GM12878 (cell line): ENCODE results near the gene FANCD2. TPM values are rescaled to one million over a fixed set of nuclear protein-coding genes. Genes with fewer than 3 reads are reported as not detected.
"Not testable (repeated sequence)": the region's sequence is repeated elsewhere in the genome, so short reads cannot be mapped to it uniquely, and the experiment has no call there.

Experiments used
- ATAC-seq: fragments of 200-7000 bp; cut with Tn5 transposase; 3 replicates; pipeline ENCODE4 v1.9.1; 2020; ENCODE audit warnings: mild to moderate bottlenecking, moderate library complexity
- BruUV-seq: library from RNA; stranded (reverse); fragments of 400-500 nt; replicated peaks from 2 replicates; lab custom pipeline; 2021; lab: Mats Ljungman, UMichigan
- CTCF ChIA-PET: fragments of 300-600 bp; sonication (Branson Sonifier 250); formaldehyde crosslinking; extraction: SDS; loops from one replicate; lab custom pipeline; 2021; ENCODE audit warnings: inconsistent platforms; lab: Yijun Ruan, JAX
- POLR2A ChIA-PET: fragments of 350-600 bp; formaldehyde crosslinking; extraction: SDS; loops from one replicate; lab custom pipeline; 2021; ENCODE audit warnings: inconsistent platforms; lab: Charles Lee
- RAD21 ChIA-PET: fragments of 300-600 bp; sonication (Branson Sonifier 250); formaldehyde crosslinking; loops from one replicate; lab custom pipeline; 2023; ENCODE audit warnings: antibody characterized with exemption; ENCODE audit not compliant: unreplicated experiment; lab: Charles Lee
- SMC1A ChIA-PET: fragments of 300-600 bp; sonication (Branson Sonifier 250); formaldehyde crosslinking; loops from one replicate; lab custom pipeline; 2023; ENCODE audit not compliant: unreplicated experiment, uncharacterized antibody; lab: Charles Lee
- DNase-seq: peaks from one replicate; pipeline ENCODE4 v3.0.0-alpha.2; 2011; ENCODE audit warnings: low read depth, low spot score
- FAIRE-seq: peaks from 3 replicates; lab custom pipeline; 2011; peaks lifted over from hg19 to GRCh38; lab: Jason Lieb, UNC
- H2AFZ ChIP-seq: 2 replicates; pipeline ENCODE4 v1.6.0; 2011; ENCODE audit warnings: low read depth, low read length, control low read depth; ENCODE audit not compliant: control insufficient read depth
- H3K27ac ChIP-seq: 2 replicates; pipeline ENCODE4 v1.5.1; 2011; ENCODE audit warnings: control low read depth; ENCODE audit not compliant: control insufficient read depth, insufficient read depth
- H3K27me3 ChIP-seq, 2 experiments: replicated peaks in 1 of 2; 2 replicates each; pipeline versions ENCODE4 v1.6.0 to v1.6.1; 2011; ENCODE audit warnings: low read length in 1 of 2; ENCODE audit not compliant: control insufficient read depth in 2 of 2, insufficient read depth in 2 of 2
- H3K36me3 ChIP-seq, 2 experiments: 2 replicates each; pipeline ENCODE4 v1.5.1; 2011; ENCODE audit warnings: low read length in 1 of 2; ENCODE audit not compliant: control insufficient read depth in 2 of 2, insufficient read depth in 2 of 2
- H3K4me1 ChIP-seq: 2 replicates; pipeline ENCODE4 v1.6.1; 2011; ENCODE audit warnings: mild to moderate bottlenecking, low read length, moderate library complexity, mixed read lengths; ENCODE audit not compliant: control insufficient read depth, insufficient read depth
- H3K4me2 ChIP-seq: 2 replicates; pipeline ENCODE4 v1.6.0; 2011; ENCODE audit warnings: control low read depth; ENCODE audit not compliant: control insufficient read depth, insufficient read depth
- H3K4me3 ChIP-seq: fragments of 200-600 bp; sonication (generic); 2 replicates; pipeline ENCODE4 v1.5.1; 2016
- H3K79me2 ChIP-seq: 2 replicates; pipeline ENCODE4 v1.6.0; 2011; ENCODE audit warnings: low read length; ENCODE audit not compliant: control insufficient read depth, insufficient read depth
- H3K9ac ChIP-seq: 2 replicates; pipeline ENCODE4 v1.8.0; 2011; ENCODE audit warnings: low read length, control low read depth, mixed read lengths; ENCODE audit not compliant: control insufficient read depth, insufficient read depth
- H3K9me3 ChIP-seq: replicated peaks from 3 replicates; pipeline ENCODE4 v1.5.1; 2011; ENCODE audit warnings: mild to moderate bottlenecking, low read length; ENCODE audit not compliant: control insufficient read depth, insufficient read depth
- H4K20me1 ChIP-seq: 2 replicates; pipeline ENCODE4 v1.6.0; 2011; ENCODE audit not compliant: control insufficient read depth, insufficient read depth
- CEBPB ChIP-seq, 2 experiments: fragments of 150-350 bp in 1 of 2; IDR thresholded peaks; 2 replicates each; pipeline ENCODE4 v1.6.1; 2012 to 2014; ENCODE audit warnings: low read depth in 2 of 2, low read length in 2 of 2, borderline replicate concordance in 1 of 2, inconsistent platforms in 1 of 2
- NRF1 ChIP-seq: conservative IDR thresholded peaks from 2 replicates; pipeline ENCODE4 v1.6.1; 2011; ENCODE audit warnings: mild to moderate bottlenecking, low read depth, low read length, improper control_type of control experiment
- RUNX3 ChIP-seq: IDR thresholded peaks from 2 replicates; pipeline ENCODE4 v1.6.1; 2012; ENCODE audit warnings: low read length, inconsistent platforms
- SIN3A ChIP-seq: IDR thresholded peaks from 2 replicates; pipeline ENCODE4 v1.6.1; 2012; ENCODE audit warnings: low read depth, low read length, improper control_type of control experiment
- SPI1 ChIP-seq: IDR thresholded peaks from 2 replicates; pipeline ENCODE4 v1.6.1; 2011; ENCODE audit warnings: low read depth, mild to moderate bottlenecking, low read length, moderate library complexity, borderline replicate concordance; ENCODE audit not compliant: insufficient read depth
- TCF3 ChIP-seq: IDR thresholded peaks from 2 replicates; pipeline ENCODE4 v1.6.1; 2012; ENCODE audit warnings: low read depth, mild to moderate bottlenecking, low read length, borderline replicate concordance; ENCODE audit not compliant: insufficient read depth
- WRNIP1 ChIP-seq: IDR thresholded peaks from 2 replicates; pipeline ENCODE4 v1.6.1; 2011; ENCODE audit warnings: low read depth, low read length, improper control_type of control experiment, borderline replicate concordance
- WGBS: methylation state at CpG from one replicate; pipeline ENCODE4 v1.1.6; 2016; ENCODE audit warnings: low lambda C conversion rate; ENCODE audit not compliant: insufficient replicate concordance, insufficient coverage; ENCODE audit errors: missing lambda C conversion rate; 5-methylcytosine and 5-hydroxymethylcytosine counted together
- in situ Hi-C: fragments of 300-500 bp; cut with MboI; formaldehyde crosslinking; loops from 9 replicates; pipeline ENCODE4 v1.14.3; 2018; ENCODE audit warnings: mixed read lengths
- intact Hi-C: fragments of 100-400 bp; cut with micrococcal nuclease; formaldehyde crosslinking; loops from one replicate; pipeline ENCODE4 v1.14.2; 2022; ENCODE audit not compliant: unreplicated experiment
- polyA plus RNA-seq, 11 experiments: library from polyadenylated mRNA; depleted of rRNA in 4 of 11; unstranded in 6 of 11; stranded (reverse) in 5 of 11; fragments of >200 nt; fragmentation: Nextera tagmentation in 4 of 11; fragmentation: Illumina TruSeq in 1 of 11; extraction: Ambion mirVana in 4 of 11; extraction: Trizol in 1 of 11; gene quantifications; 1 replicate in 1 of 11; 2 replicates in 10 of 11; pipeline versions ENCODE4 v1.2.1 to v1.2.3, GENCODE V29; 2011 to 2016; ENCODE audit warnings: inconsistent platforms in 2 of 11, missing spikeins in 2 of 11, low read depth in 1 of 11
- total RNA-seq, 4 experiments: library from RNA; depleted of rRNA in 3 of 4; stranded (reverse); fragments of >200 nt in 3 of 4; fragmentation: Illumina TruSeq in 1 of 4; extraction: Trizol in 1 of 4; gene quantifications; 2 replicates each; pipeline versions ENCODE4 v1.2.1 to v1.2.3, GENCODE V29; 2013 to 2021

Gene FANCD2
- total and polyA plus RNA-seq, 10 of the 15 experiments (the other 5 are each of a cell fraction or from before 2014, with no cell fraction given): 37.9 to 72.8 (median 56.2) TPM

- POLR2A ChIA-PET: no interaction called here
- intact Hi-C loops: no loop called here
- Histone ChIP-seq H4K20me1 (no peaks in the 10 kb centered on the region), H3K4me1 (no peaks in the 10 kb centered on the region), H2AFZ (no peak overlapping the region), H3K27ac (no peak overlapping the region), H3K79me2 (no peaks in the 10 kb centered on the region), H3K4me3 (no peak overlapping the region), H3K4me2 (no peak overlapping the region), H3K9me3 (no peaks in the 10 kb centered on the region), H3K27me3 (no peaks in the 10 kb centered on the region), H3K9ac (no peak overlapping the region), H3K36me3 (peaks cover 0 to 5% of the 10 kb centered on the region in 2 experiments; a peak in 3 of 4 replicates)
- TF ChIP-seq NRF1 (no peak), WRNIP1 (no peak), SIN3A (no peak), RUNX3 (no peak), TCF3 (no peak), SPI1 (no peak), CEBPB (IDR thresholded peaks at IDR 0.05; ENCODE audit: borderline replicate concordance in 1 of 2, low read depth in 2 of 2, low read length in 2 of 2) (no peak)
- RAD21 ChIA-PET: no interaction called here
- SMC1A ChIA-PET: interaction anchor here (1.6 to 2.1 kb wide), 2 partner anchors 15 to 86 kb away, joined by 4 to 6 read pairs; no protein-coding TSS in a partner anchor
- no TSS peak for BruUV-seq
- ATAC-seq: no peak
- in situ Hi-C loops: no loop called here
- no peak for DNase-seq
- WGBS: 86% methylated on average over 13 of the region's 13 CpGs
- FAIRE-seq: no peak
- CTCF ChIA-PET: no interaction called here
These were observed 8.5 kb upstream of the FANCD2 start for GRCh38 chr3:10017636-10018292.

- H3K4me2 ChIP-seq, BruUV-seq, H2AFZ ChIP-seq, H3K36me3 ChIP-seq, H3K27me3 ChIP-seq, H3K9ac ChIP-seq, RAD21 ChIA-PET, H3K4me3 ChIP-seq, POLR2A ChIA-PET, intact Hi-C loops, in situ Hi-C loops, H3K79me2 ChIP-seq, ATAC-seq, H3K4me1 ChIP-seq, H3K27ac ChIP-seq, H3K9me3 ChIP-seq, H4K20me1 ChIP-seq, CTCF ChIA-PET, DNase-seq: not testable (repeated sequence)
- WGBS: 100% methylated on average over 2 of the region's 2 CpGs
- peak; percentile 13 for FAIRE-seq
- SMC1A ChIA-PET: interaction anchor here (2.1 kb wide), 1 partner anchor 14 kb away, joined by 6 read pairs; no protein-coding TSS in a partner anchor
These were observed 7.4 kb upstream of the FANCD2 start for GRCh38 chr3:10018806-10019205.
